RWPE2 (cell line): ENCODE data around the gene CARMIL3.
"Not testable (repeated sequence)": the region's sequence is repeated elsewhere in the genome, so short reads cannot be mapped to it uniquely, and the experiment has no call there.

Experiments
- ATAC-seq: fragments of 200-7000 bp; cut with Tn5 transposase; 3 replicates; pipeline ENCODE4 v1.9.1; 2021; ENCODE audit warnings: low read depth
- DNase-seq: peaks from one replicate; pipeline ENCODE4 v3.0.0-alpha.2; 2020; ENCODE audit warnings: low spot score
- H3K27ac ChIP-seq: fragments of 450-650 bp; 2 replicates; pipeline ENCODE4 v1.5.1; 2017; ENCODE audit warnings: mild to moderate bottlenecking; ENCODE audit not compliant: poor library complexity, severe bottlenecking
- H3K27me3 ChIP-seq: fragments of 250-450 bp; sonication (Bioruptor Pico); 2 replicates; pipeline ENCODE4 v1.5.1; 2021; ENCODE audit warnings: mild to moderate bottlenecking, moderate library complexity; ENCODE audit not compliant: insufficient read depth, poor library complexity, severe bottlenecking
- H3K36me3 ChIP-seq: fragments of 250-450 bp; sonication (Bioruptor Pico); 2 replicates; pipeline ENCODE4 v1.5.1; 2020; ENCODE audit warnings: low read depth, mild to moderate bottlenecking, moderate library complexity
- H3K4me1 ChIP-seq: fragments of 250-450 bp; sonication (Bioruptor Pico); 2 replicates; pipeline ENCODE4 v1.5.1; 2021; ENCODE audit warnings: mild to moderate bottlenecking, moderate library complexity; ENCODE audit not compliant: insufficient read depth, poor library complexity, severe bottlenecking
- H3K4me3 ChIP-seq: fragments of 250-450 bp; sonication (Bioruptor Pico); 2 replicates; pipeline ENCODE4 v1.5.1; 2021; ENCODE audit warnings: mild to moderate bottlenecking, moderate library complexity; ENCODE audit not compliant: severe bottlenecking
- H3K9me3 ChIP-seq: fragments of 250-450 bp; sonication (Bioruptor Pico); 2 replicates; pipeline ENCODE4 v1.5.1; 2021; ENCODE audit warnings: mild to moderate bottlenecking, moderate library complexity; ENCODE audit not compliant: severe bottlenecking
- CTCF ChIP-seq: fragments of 450-650 bp; IDR thresholded peaks from one replicate; pipeline ENCODE4 v1.5.1; 2017; ENCODE audit warnings: mild to moderate bottlenecking, moderate library complexity; ENCODE audit not compliant: poor library complexity, severe bottlenecking

Gene CARMIL3

GRCh38 chr14:24051789-24052655 lies at the start of gene CARMIL3:
TSS of gene CARMIL3 (plus strand) at chr14:24052009. CDS start at chr14:24052154, 145 bp downstream.
- Histone ChIP-seq H3K36me3 (no peaks in the 10 kb centered on the region), H3K4me1 (no peaks in the 10 kb centered on the region), H3K27ac (no peak within 1 kb of the TSS), H3K9me3 (no peaks in the 10 kb centered on the region), H3K4me3 (peak within 1 kb of the TSS; percentile 35), H3K27me3 (peaks cover 3% of the 10 kb centered on the region)
- no peak for TF ChIP-seq CTCF
- peak; percentile 79 for ATAC-seq
- DNase-seq, result peak; percentile 69

GRCh38 chr14:24006471-24006816 lies 45.4 kb upstream of the CARMIL3 start:
- peak; percentile 51 for ATAC-seq
- H3K27me3 ChIP-seq, H3K9me3 ChIP-seq, H3K4me1 ChIP-seq, DNase-seq, H3K36me3 ChIP-seq, H3K27ac ChIP-seq, H3K4me3 ChIP-seq: not testable (repeated sequence)

- not testable (repeated sequence) for H3K4me1 ChIP-seq, H3K36me3 ChIP-seq, DNase-seq, H3K9me3 ChIP-seq, H3K27ac ChIP-seq, H3K27me3 ChIP-seq
- peak; percentile 81 for ATAC-seq
- H3K4me3 ChIP-seq, result peak overlapping the region; percentile 19
Measured at GRCh38 chr14:24006817-24007652, 44.8 kb upstream of the CARMIL3 start.

GRCh38 chr14:24011051-24011450 lies 40.8 kb upstream of the CARMIL3 start:
- no peaks in the 10 kb centered on the region for H3K9me3 ChIP-seq
- H3K36me3 ChIP-seq, result no peaks in the 10 kb centered on the region
- DNase-seq (no peak), ATAC-seq (no peak)
- H3K27ac ChIP-seq, result no peak overlapping the region
- no peaks in the 10 kb centered on the region for H3K4me1 ChIP-seq
- no peak overlapping the region for H3K4me3 ChIP-seq
- H3K27me3 ChIP-seq, result no peaks in the 10 kb centered on the region
- no peak for TF ChIP-seq CTCF

- not testable (repeated sequence) for H3K27ac ChIP-seq, H3K36me3 ChIP-seq, H3K9me3 ChIP-seq, H3K4me1 ChIP-seq, ATAC-seq, H3K4me3 ChIP-seq, H3K27me3 ChIP-seq, DNase-seq
Measured at GRCh38 chr14:24012726-24013273, 39.0 kb upstream of the CARMIL3 start.
